GM12891 (cell line): Measurements from ENCODE around the gene EPS8L2.

Experiments
- PAX5 ChIP-seq: IDR thresholded peaks from 2 replicates; pipeline ENCODE4 v1.6.1; 2011; ENCODE audit warnings: low read length, moderate library complexity, mild to moderate bottlenecking; ENCODE audit not compliant: insufficient read depth, severe bottlenecking
- POLR2A ChIP-seq: IDR thresholded peaks from 2 replicates; pipeline ENCODE4 v1.6.1; 2011; ENCODE audit warnings: low read depth, low read length, control low read depth
- POLR2AphosphoS5 ChIP-seq: IDR thresholded peaks from 2 replicates; pipeline ENCODE4 v1.6.1; 2011; ENCODE audit warnings: low read depth, low read length, control low read depth
- SPI1 ChIP-seq: IDR thresholded peaks from 2 replicates; pipeline ENCODE4 v1.6.1; 2011; ENCODE audit warnings: low read depth, low read length, control low read depth
- TAF1 ChIP-seq: IDR thresholded peaks from 2 replicates; pipeline ENCODE4 v1.6.1; 2011; ENCODE audit warnings: low read depth, low read length, control low read depth

GRCh38 chr11:765802-766091 is 59.7 kb downstream of the EPS8L2 start:
- TF ChIP-seq POLR2AphosphoS5, result no peak
- no peak for TF ChIP-seq POLR2A
- TF ChIP-seq TAF1, result no peak
- no peak for TF ChIP-seq SPI1
- no peak for TF ChIP-seq PAX5
